CD4-positive, alpha-beta T cell treated with Interleukin-15 for 4 hours (primary cell): ENCODE measurements around the gene HAPLN2.
A peak's percentile ranks its signal among the peaks of the same experiment; 100 is the strongest.
"Not testable (repeated sequence)": the region's sequence is repeated elsewhere in the genome, so short reads cannot be mapped to it uniquely, and the experiment has no call there.

Source experiments
- DNase-seq: peaks from one replicate; pipeline ENCODE4 v3.0.0-alpha.2; 2020; ENCODE audit warnings: low spot score

Gene HAPLN2

GRCh38 chr1:156592158-156592909 is 26.9 kb upstream of the HAPLN2 start:
- no peak for DNase-seq

- no peak for DNase-seq
Measured at GRCh38 chr1:156592910-156593660, 26.1 kb upstream of the HAPLN2 start.

GRCh38 chr1:156593661-156593989 is 25.6 kb upstream of the HAPLN2 start:
- DNase-seq = no peak

- DNase-seq = no peak
Measured at GRCh38 chr1:156594190-156594589, 25.0 kb upstream of the HAPLN2 start.

GRCh38 chr1:156595016-156595415 is 24.2 kb upstream of the HAPLN2 start:
- DNase-seq = no peak

- DNase-seq = no peak
Measured at GRCh38 chr1:156596426-156596825, 22.8 kb upstream of the HAPLN2 start.

GRCh38 chr1:156598125-156598524 is 21.1 kb upstream of the HAPLN2 start:
- no peak for DNase-seq

- DNase-seq = no peak
Measured at GRCh38 chr1:156598731-156599432, 20.3 kb upstream of the HAPLN2 start.

- no peak for DNase-seq
Measured at GRCh38 chr1:156599811-156600210, 19.4 kb upstream of the HAPLN2 start.

- DNase-seq = no peak
Measured at GRCh38 chr1:156600733-156601121, 18.5 kb upstream of the HAPLN2 start.

- peak; percentile 90 for DNase-seq
Measured at GRCh38 chr1:156601122-156601830, 17.9 kb upstream of the HAPLN2 start, which contains the start of gene GPATCH4. GPATCH4 (minus strand) TSS chr1:156601479.

GRCh38 chr1:156601892-156602291 is 17.3 kb upstream of the HAPLN2 start:
- DNase-seq = no peak

GRCh38 chr1:156602557-156602993 is 16.6 kb upstream of the HAPLN2 start:
- DNase-seq = no peak

GRCh38 chr1:156607344-156607743 is 11.9 kb upstream of the HAPLN2 start:
- DNase-seq = not testable (repeated sequence)

- peak; percentile 76 for DNase-seq
Measured at GRCh38 chr1:156608036-156608674, 11.1 kb upstream of the HAPLN2 start.

- DNase-seq = peak; percentile 58
Measured at GRCh38 chr1:156608981-156609380, 10.2 kb upstream of the HAPLN2 start.

- DNase-seq = not testable (repeated sequence)
Measured at GRCh38 chr1:156610072-156610471, 9.1 kb upstream of the HAPLN2 start.

GRCh38 chr1:156612666-156613065 is 6.5 kb upstream of the HAPLN2 start:
- no peak for DNase-seq

- no peak for DNase-seq
Measured at GRCh38 chr1:156615946-156616345, 3.3 kb upstream of the HAPLN2 start.

GRCh38 chr1:156616463-156616862 is 2.8 kb upstream of the HAPLN2 start:
- no peak for DNase-seq

- DNase-seq = no peak
Measured at GRCh38 chr1:156619582-156619955, 354 bp downstream of the HAPLN2 start.
